Hepatocyte (in vitro differentiated cells): ENCODE data around the gene TTC1. TPM values are rescaled to one million over a fixed set of nuclear protein-coding genes. Genes with fewer than 3 reads are reported as not detected.

Experiments used
- DNase-seq: peaks from one replicate; pipeline ENCODE4 v3.0.0-alpha.2; 2016; ENCODE audit warnings: low spot score
- H2AFZ ChIP-seq: fragments of 200-600 bp; sonication (generic); 2 replicates; pipeline ENCODE4 v1.6.0; 2016; ENCODE audit warnings: antibody characterized with exemption, mild to moderate bottlenecking
- H3K27ac ChIP-seq: fragments of 200-600 bp; sonication (generic); 2 replicates; pipeline ENCODE4 v1.5.1; 2016; ENCODE audit warnings: mild to moderate bottlenecking
- H3K27me3 ChIP-seq: fragments of 200-600 bp; sonication (generic); 2 replicates; pipeline ENCODE4 v1.6.1; 2016
- H3K36me3 ChIP-seq: fragments of 200-600 bp; sonication (generic); replicated peaks from 2 replicates; pipeline ENCODE4 v1.5.1; 2016; ENCODE audit warnings: low read depth; ENCODE audit not compliant: insufficient read depth
- H3K4me1 ChIP-seq: fragments of 200-600 bp; sonication (generic); 2 replicates; pipeline ENCODE4 v1.5.1; 2016; ENCODE audit warnings: mild to moderate bottlenecking, moderate library complexity; ENCODE audit not compliant: insufficient read depth
- H3K4me2 ChIP-seq: fragments of 200-600 bp; sonication (generic); 2 replicates; pipeline ENCODE4 v1.6.0; 2016
- H3K4me3 ChIP-seq: fragments of 200-600 bp; sonication (generic); 2 replicates; pipeline ENCODE4 v1.5.1; 2016; ENCODE audit warnings: mild to moderate bottlenecking
- H3K79me2 ChIP-seq: fragments of 200-600 bp; sonication (generic); 2 replicates; pipeline ENCODE4 v1.6.0; 2017; ENCODE audit warnings: mild to moderate bottlenecking
- H3K9me2 ChIP-seq: fragments of 200-600 bp; sonication (generic); replicated peaks from 2 replicates; pipeline ENCODE4 v1.6.0; 2017; ENCODE audit warnings: mild to moderate bottlenecking; ENCODE audit not compliant: insufficient read depth
- H3K9me3 ChIP-seq: fragments of 200-600 bp; sonication (generic); 2 replicates; pipeline ENCODE4 v1.5.1; 2016; ENCODE audit warnings: low read depth, mild to moderate bottlenecking
- H4K20me1 ChIP-seq: fragments of 200-600 bp; sonication (generic); 2 replicates; pipeline ENCODE4 v1.6.0; 2016; ENCODE audit warnings: mild to moderate bottlenecking; ENCODE audit not compliant: insufficient read depth, poor library complexity, severe bottlenecking
- EZH2 ChIP-seq: fragments of 200-600 bp; sonication (generic); IDR thresholded peaks from 2 replicates; pipeline ENCODE4 v1.6.1; 2016; ENCODE audit warnings: antibody characterized with exemption, mild to moderate bottlenecking, borderline replicate concordance
- EZH2phosphoT487 ChIP-seq: fragments of 200-600 bp; sonication (generic); IDR thresholded peaks from one replicate; pipeline ENCODE4 v1.6.1; 2018; ENCODE audit warnings: antibody characterized with exemption, mild to moderate bottlenecking, low read depth, moderate library complexity; ENCODE audit not compliant: unreplicated experiment, severe bottlenecking
- WGBS: methylation state at CpG from one replicate; pipeline ENCODE4 v1.1.6; 2016; ENCODE audit warnings: low lambda C conversion rate; ENCODE audit errors: missing lambda C conversion rate; 5-methylcytosine and 5-hydroxymethylcytosine counted together
- polyA plus RNA-seq: library from polyadenylated mRNA; unstranded; fragments of >200 nt; fragmentation: Nextera tagmentation; extraction: Ambion mirVana; gene quantifications from 2 replicates; pipeline ENCODE4 v1.2.1, GENCODE V29; 2016
- total RNA-seq: library from RNA; depleted of rRNA; stranded (reverse); fragments of >200 nt; gene quantifications from 2 replicates; pipeline ENCODE4 v1.2.3, GENCODE V29; 2014
- TF ChIP-seq, protein P1 (sequence below): fragments of 200-600 bp; sonication (generic); IDR thresholded peaks from 2 replicates; pipeline ENCODE4 v1.5.1; 2016; ENCODE audit warnings: antibody characterized with exemption, mild to moderate bottlenecking; ENCODE audit not compliant: poor library complexity

Gene TTC1
- total and polyA plus RNA-seq, 2 experiments from 2014 or later, result 46.9 to 57.3 TPM

DNA sequence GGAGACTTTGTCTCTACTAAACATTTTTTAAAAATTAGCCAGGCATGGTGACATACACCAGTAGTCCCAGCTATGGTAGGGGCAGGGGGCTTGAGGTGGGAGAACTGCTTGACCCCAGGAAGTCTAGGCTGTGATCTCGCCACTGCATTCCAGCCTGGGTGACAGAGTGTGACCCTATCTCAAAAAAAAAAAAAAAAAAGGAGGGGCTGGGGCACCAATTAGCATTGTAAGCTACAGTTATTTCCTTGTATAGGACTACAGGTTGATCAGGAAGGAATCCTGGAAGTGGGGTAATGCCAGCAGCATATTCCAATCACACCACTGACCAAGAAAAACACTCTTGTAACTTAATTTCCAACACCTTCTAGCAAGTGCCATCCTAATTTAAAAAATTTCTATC, 78.3 kb downstream of the TTC1 start:
- no peaks in the 10 kb centered on the region for H3K27me3 ChIP-seq
- H4K20me1 ChIP-seq, result no peaks in the 10 kb centered on the region
- DNase-seq, result no peak
- H3K4me3 ChIP-seq, result no peak overlapping the region
- no peak overlapping the region for H2AFZ ChIP-seq
- no peaks in the 10 kb centered on the region for H3K36me3 ChIP-seq
- H3K4me1 ChIP-seq, result peaks cover 14% of the 10 kb centered on the region
- 100% methylated on average over 1 of the region's 1 CpG for WGBS
- peaks cover 2% of the 10 kb centered on the region for H3K79me2 ChIP-seq
- no peaks in the 10 kb centered on the region for H3K9me2 ChIP-seq
- no peak overlapping the region for H3K27ac ChIP-seq
- TF ChIP-seq EZH2 (no peak), EZH2phosphoT487 (no peak)
- TF ChIP-seq, protein P1, sequence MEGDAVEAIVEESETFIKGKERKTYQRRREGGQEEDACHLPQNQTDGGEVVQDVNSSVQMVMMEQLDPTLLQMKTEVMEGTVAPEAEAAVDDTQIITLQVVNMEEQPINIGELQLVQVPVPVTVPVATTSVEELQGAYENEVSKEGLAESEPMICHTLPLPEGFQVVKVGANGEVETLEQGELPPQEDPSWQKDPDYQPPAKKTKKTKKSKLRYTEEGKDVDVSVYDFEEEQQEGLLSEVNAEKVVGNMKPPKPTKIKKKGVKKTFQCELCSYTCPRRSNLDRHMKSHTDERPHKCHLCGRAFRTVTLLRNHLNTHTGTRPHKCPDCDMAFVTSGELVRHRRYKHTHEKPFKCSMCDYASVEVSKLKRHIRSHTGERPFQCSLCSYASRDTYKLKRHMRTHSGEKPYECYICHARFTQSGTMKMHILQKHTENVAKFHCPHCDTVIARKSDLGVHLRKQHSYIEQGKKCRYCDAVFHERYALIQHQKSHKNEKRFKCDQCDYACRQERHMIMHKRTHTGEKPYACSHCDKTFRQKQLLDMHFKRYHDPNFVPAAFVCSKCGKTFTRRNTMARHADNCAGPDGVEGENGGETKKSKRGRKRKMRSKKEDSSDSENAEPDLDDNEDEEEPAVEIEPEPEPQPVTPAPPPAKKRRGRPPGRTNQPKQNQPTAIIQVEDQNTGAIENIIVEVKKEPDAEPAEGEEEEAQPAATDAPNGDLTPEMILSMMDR, result no peak
- H3K9me3 ChIP-seq, result no peaks in the 10 kb centered on the region
- no peak overlapping the region for H3K4me2 ChIP-seq

GRCh38 chr5:160088805-160089204, 79.9 kb downstream of the TTC1 start:
- H2AFZ ChIP-seq, result no peak overlapping the region
- no peaks in the 10 kb centered on the region for H3K9me3 ChIP-seq
- H3K27me3 ChIP-seq, result no peaks in the 10 kb centered on the region
- no peaks in the 10 kb centered on the region for H4K20me1 ChIP-seq
- H3K4me3 ChIP-seq, result no peak overlapping the region
- no peaks in the 10 kb centered on the region for H3K9me2 ChIP-seq
- TF ChIP-seq EZH2, result no peak
- TF ChIP-seq EZH2phosphoT487, result no peak
- TF ChIP-seq, protein P1, result no peak
- WGBS, result 86% methylated on average over 1 of the region's 1 CpG
- H3K79me2 ChIP-seq, result peaks cover 6% of the 10 kb centered on the region
- H3K4me2 ChIP-seq, result no peak overlapping the region
- no peaks in the 10 kb centered on the region for H3K36me3 ChIP-seq
- H3K4me1 ChIP-seq, result no peaks in the 10 kb centered on the region
- no peak overlapping the region for H3K27ac ChIP-seq
- DNase-seq, result no peak

DNA sequence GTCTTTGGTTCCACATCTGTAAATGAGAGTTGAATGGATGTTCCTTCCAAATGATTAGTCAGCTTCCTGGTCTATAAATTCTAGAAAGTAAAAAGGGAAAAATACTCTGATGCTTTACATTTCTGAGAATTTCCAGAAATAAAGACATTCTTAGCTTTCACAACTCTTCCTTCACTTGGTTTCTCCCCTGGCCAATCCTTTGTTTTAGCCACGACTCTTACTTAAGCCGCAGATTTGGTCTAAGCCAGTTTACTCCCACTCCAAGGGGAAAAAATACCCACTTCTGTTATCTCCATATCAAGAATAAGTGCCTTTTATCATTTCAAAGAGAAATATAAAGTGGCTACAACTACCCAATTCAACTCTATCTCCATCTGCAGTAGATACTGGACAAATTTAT, 80.6 kb downstream of the TTC1 start:
- Histone ChIP-seq H2AFZ (no peak overlapping the region), H3K27me3 (no peaks in the 10 kb centered on the region), H3K27ac (no peak overlapping the region), H3K79me2 (peaks cover 6% of the 10 kb centered on the region), H3K9me2 (no peaks in the 10 kb centered on the region), H4K20me1 (no peaks in the 10 kb centered on the region), H3K4me2 (no peak overlapping the region), H3K4me3 (no peak overlapping the region), H3K9me3 (no peaks in the 10 kb centered on the region), H3K36me3 (no peaks in the 10 kb centered on the region), H3K4me1 (no peaks in the 10 kb centered on the region)
- DNase-seq, result no peak
- WGBS, result 88% methylated on average over 2 of the region's 2 CpGs
- TF ChIP-seq, protein P1, result no peak
- TF ChIP-seq EZH2phosphoT487, result no peak
- TF ChIP-seq EZH2, result no peak

GRCh38 chr5:160090059-160090458, 81.1 kb downstream of the TTC1 start:
- Histone ChIP-seq H3K27me3 (no peaks in the 10 kb centered on the region), H4K20me1 (no peaks in the 10 kb centered on the region), H3K4me2 (no peak overlapping the region), H3K4me3 (no peak overlapping the region), H3K4me1 (no peaks in the 10 kb centered on the region), H3K79me2 (peaks cover 6% of the 10 kb centered on the region), H3K9me2 (no peaks in the 10 kb centered on the region), H3K36me3 (no peaks in the 10 kb centered on the region), H2AFZ (no peak overlapping the region), H3K9me3 (no peaks in the 10 kb centered on the region), H3K27ac (no peak overlapping the region)
- TF ChIP-seq EZH2, result no peak
- TF ChIP-seq, protein P1, result no peak
- no peak for TF ChIP-seq EZH2phosphoT487
- WGBS, result 77% methylated on average over 1 of the region's 1 CpG
- no peak for DNase-seq
